ENCODE results near the gene JAKMIP1.

DNA sequence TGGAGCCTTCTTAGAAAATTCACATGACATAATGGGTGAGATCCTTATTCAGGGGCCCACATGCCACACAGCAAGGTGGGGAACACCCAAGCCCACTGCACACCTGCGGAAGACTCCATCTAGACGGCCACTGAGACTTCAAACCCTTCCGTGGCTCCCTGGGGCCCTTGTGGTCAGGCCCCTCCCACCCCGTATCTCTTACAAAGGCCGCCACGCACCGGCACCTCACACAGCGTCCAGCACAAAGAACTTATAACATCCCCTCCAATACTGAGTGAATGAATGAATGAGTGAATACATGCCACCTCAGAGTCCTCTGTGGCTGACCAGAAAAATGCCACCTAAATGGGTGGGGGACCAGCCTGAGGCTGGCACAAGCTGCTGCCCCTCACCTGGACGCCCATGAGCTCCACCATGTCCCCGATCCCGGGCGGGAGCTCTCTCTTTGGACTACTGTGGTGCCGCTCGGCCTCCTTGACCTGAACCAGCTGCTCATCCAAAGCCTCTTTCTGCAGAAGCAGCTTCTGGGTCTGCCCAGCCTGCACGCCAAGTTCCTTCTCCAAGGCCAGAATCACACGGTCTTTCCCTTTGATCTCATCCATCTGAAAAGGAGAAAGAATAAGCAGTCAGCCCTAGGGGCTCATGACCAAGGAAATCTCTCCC lies 115.2 kb downstream of the JAKMIP1 start:
- TF ChIP-seq, protein P1, sequence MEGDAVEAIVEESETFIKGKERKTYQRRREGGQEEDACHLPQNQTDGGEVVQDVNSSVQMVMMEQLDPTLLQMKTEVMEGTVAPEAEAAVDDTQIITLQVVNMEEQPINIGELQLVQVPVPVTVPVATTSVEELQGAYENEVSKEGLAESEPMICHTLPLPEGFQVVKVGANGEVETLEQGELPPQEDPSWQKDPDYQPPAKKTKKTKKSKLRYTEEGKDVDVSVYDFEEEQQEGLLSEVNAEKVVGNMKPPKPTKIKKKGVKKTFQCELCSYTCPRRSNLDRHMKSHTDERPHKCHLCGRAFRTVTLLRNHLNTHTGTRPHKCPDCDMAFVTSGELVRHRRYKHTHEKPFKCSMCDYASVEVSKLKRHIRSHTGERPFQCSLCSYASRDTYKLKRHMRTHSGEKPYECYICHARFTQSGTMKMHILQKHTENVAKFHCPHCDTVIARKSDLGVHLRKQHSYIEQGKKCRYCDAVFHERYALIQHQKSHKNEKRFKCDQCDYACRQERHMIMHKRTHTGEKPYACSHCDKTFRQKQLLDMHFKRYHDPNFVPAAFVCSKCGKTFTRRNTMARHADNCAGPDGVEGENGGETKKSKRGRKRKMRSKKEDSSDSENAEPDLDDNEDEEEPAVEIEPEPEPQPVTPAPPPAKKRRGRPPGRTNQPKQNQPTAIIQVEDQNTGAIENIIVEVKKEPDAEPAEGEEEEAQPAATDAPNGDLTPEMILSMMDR (IDR thresholded peaks at IDR 0.05) = no peak
- no peak for TF ChIP-seq EZH2 (IDR thresholded peaks at IDR 0.05)
- TF ChIP-seq EZH2phosphoT487 (IDR thresholded peaks at IDR 0.05) = no peak

All from neural progenitor cell (in vitro differentiated cells).